ENCODE measurements around the gene LENG1. TPM values are rescaled to one million over a fixed set of nuclear protein-coding genes. Genes with fewer than 3 reads are reported as not detected.

The LENG1 gene
- polyA plus RNA-seq, 1 donor from 2014 or later = 17.0 TPM

GRCh38 chr19:54156953-54157352, 2.6 kb downstream of the LENG1 start:
- H4K20me1 ChIP-seq (ENCODE audit: insufficient read depth) = no peaks in the 10 kb centered on the region
- no peak overlapping the region for H3K4me3 ChIP-seq (ENCODE audit: low read length)
- no peak overlapping the region for H3K27ac ChIP-seq (ENCODE audit: low read length)
- no peaks in the 10 kb centered on the region for H3K9me2 ChIP-seq (ENCODE audit: insufficient read depth, low read length)
- H3K9ac ChIP-seq (ENCODE audit: low read length) = no peak overlapping the region
- H3K36me3 ChIP-seq (ENCODE audit: insufficient read depth, low read length) = no peaks in the 10 kb centered on the region
- H3K79me2 ChIP-seq (replicated peaks; ENCODE audit: insufficient read depth, low read length) = peaks cover 9% of the 10 kb centered on the region
- TF ChIP-seq EP300 (conservative IDR thresholded peaks at IDR 0.05; ENCODE audit: poor library complexity, severe bottlenecking) (no peak), CTCF (IDR thresholded peaks at IDR 0.05; ENCODE audit: poor library complexity, severe bottlenecking) (no peak), SMC3 (conservative IDR thresholded peaks at IDR 0.05; ENCODE audit: poor library complexity) (no peak), REST (IDR thresholded peaks at IDR 0.05; ENCODE audit: borderline replicate concordance) (no peak), RAD21 (conservative IDR thresholded peaks at IDR 0.05) (no peak)
- no peaks in the 10 kb centered on the region for H3K9me3 ChIP-seq (ENCODE audit: low read length)
- H2AFZ ChIP-seq (ENCODE audit: low read depth, low read length) = no peak overlapping the region
- H3F3A ChIP-seq (ENCODE audit: insufficient read depth, low read length, poor library complexity, severe bottlenecking) = no peaks in the 10 kb centered on the region
- no peak overlapping the region for H3K4me2 ChIP-seq (ENCODE audit: low read length)
- H3K27me3 ChIP-seq (ENCODE audit: insufficient read depth, low read depth, low read length) = no peaks in the 10 kb centered on the region

- Histone ChIP-seq H3K27ac (ENCODE audit: low read length) (no peak overlapping the region), H3K27me3 (ENCODE audit: insufficient read depth, low read depth, low read length) (no peaks in the 10 kb centered on the region), H3K4me3 (ENCODE audit: low read length) (no peak overlapping the region), H3K79me2 (replicated peaks; ENCODE audit: insufficient read depth, low read length) (peaks cover 9% of the 10 kb centered on the region), H3K9me2 (ENCODE audit: insufficient read depth, low read length) (no peaks in the 10 kb centered on the region), H3K4me2 (ENCODE audit: low read length) (no peak overlapping the region), H3K36me3 (ENCODE audit: insufficient read depth, low read length) (no peaks in the 10 kb centered on the region), H3K9ac (ENCODE audit: low read length) (no peak overlapping the region), H3K9me3 (ENCODE audit: low read length) (no peaks in the 10 kb centered on the region), H4K20me1 (ENCODE audit: insufficient read depth) (no peaks in the 10 kb centered on the region), H3F3A (ENCODE audit: insufficient read depth, low read length, poor library complexity, severe bottlenecking) (no peaks in the 10 kb centered on the region), H2AFZ (ENCODE audit: low read depth, low read length) (no peak overlapping the region)
- no peak for TF ChIP-seq TAF1 (IDR thresholded peaks at IDR 0.05; ENCODE audit: low read depth)
- no peak for TF ChIP-seq RAD21 (conservative IDR thresholded peaks at IDR 0.05)
- no peak for TF ChIP-seq SMC3 (conservative IDR thresholded peaks at IDR 0.05; ENCODE audit: poor library complexity)
Measured at GRCh38 chr19:54156490-54156889, 3.0 kb downstream of the LENG1 start.

DNA sequence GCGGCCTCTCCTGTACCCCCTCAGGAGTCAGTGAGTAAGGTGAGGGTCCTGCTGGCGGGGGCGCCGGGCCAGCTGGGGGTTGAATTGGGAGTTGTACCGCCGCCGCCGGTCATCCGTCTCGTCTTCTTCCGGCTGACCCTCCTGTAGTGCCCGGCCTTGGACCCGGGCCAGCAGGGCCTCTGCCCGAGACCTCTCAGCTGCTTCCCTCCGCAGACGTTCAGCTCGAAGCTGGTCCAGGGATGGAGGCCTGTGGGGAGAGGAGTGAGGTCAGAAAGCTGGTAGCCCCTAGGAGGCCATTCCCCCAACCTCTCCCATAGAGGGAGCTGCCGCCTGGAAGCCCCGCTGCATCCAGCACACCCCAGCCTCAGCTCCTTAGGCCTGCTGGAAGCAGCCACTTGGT, 3.8 kb downstream of the LENG1 start:
- Histone ChIP-seq H3K79me2 (replicated peaks; ENCODE audit: insufficient read depth, low read length) (peaks cover 9% of the 10 kb centered on the region), H3K36me3 (ENCODE audit: insufficient read depth, low read length) (no peaks in the 10 kb centered on the region), H3K27me3 (ENCODE audit: insufficient read depth, low read depth, low read length) (no peaks in the 10 kb centered on the region), H3K9me3 (ENCODE audit: low read length) (no peaks in the 10 kb centered on the region), H3K9ac (ENCODE audit: low read length) (no peak overlapping the region), H3K4me2 (ENCODE audit: low read length) (no peak overlapping the region), H2AFZ (ENCODE audit: low read depth, low read length) (no peak overlapping the region), H3K4me3 (ENCODE audit: low read length) (no peak overlapping the region), H3F3A (ENCODE audit: insufficient read depth, low read length, poor library complexity, severe bottlenecking) (no peaks in the 10 kb centered on the region), H3K9me2 (ENCODE audit: insufficient read depth, low read length) (no peaks in the 10 kb centered on the region), H4K20me1 (ENCODE audit: insufficient read depth) (no peaks in the 10 kb centered on the region), H3K27ac (ENCODE audit: low read length) (no peak overlapping the region)
- TF ChIP-seq REST (IDR thresholded peaks at IDR 0.05; ENCODE audit: borderline replicate concordance) = no peak
- no peak for TF ChIP-seq RAD21 (conservative IDR thresholded peaks at IDR 0.05)
- TF ChIP-seq EZH2 (IDR thresholded peaks at IDR 0.05; ENCODE audit: borderline replicate concordance, insufficient read depth, low read length, poor library complexity, severe bottlenecking) = no peak
- no peak for TF ChIP-seq CTCF (IDR thresholded peaks at IDR 0.05; ENCODE audit: poor library complexity, severe bottlenecking)
- no peak for TF ChIP-seq TAF1 (IDR thresholded peaks at IDR 0.05; ENCODE audit: low read depth)
- TF ChIP-seq EP300 (conservative IDR thresholded peaks at IDR 0.05; ENCODE audit: poor library complexity, severe bottlenecking) = no peak
- no peak for TF ChIP-seq SMC3 (conservative IDR thresholded peaks at IDR 0.05; ENCODE audit: poor library complexity)
- no peak for TF ChIP-seq POLR2AphosphoS5 (IDR thresholded peaks at IDR 0.05)
- TF ChIP-seq MXI1 (conservative IDR thresholded peaks at IDR 0.05; ENCODE audit: poor library complexity, severe bottlenecking) = no peak

Measured in neural cell (in vitro differentiated cells).